Measurements from ENCODE around the gene HTR2B.

GRCh38 chr2:231172025-231172424 is 47.2 kb upstream of the HTR2B start:
- TF ChIP-seq, protein P1, sequence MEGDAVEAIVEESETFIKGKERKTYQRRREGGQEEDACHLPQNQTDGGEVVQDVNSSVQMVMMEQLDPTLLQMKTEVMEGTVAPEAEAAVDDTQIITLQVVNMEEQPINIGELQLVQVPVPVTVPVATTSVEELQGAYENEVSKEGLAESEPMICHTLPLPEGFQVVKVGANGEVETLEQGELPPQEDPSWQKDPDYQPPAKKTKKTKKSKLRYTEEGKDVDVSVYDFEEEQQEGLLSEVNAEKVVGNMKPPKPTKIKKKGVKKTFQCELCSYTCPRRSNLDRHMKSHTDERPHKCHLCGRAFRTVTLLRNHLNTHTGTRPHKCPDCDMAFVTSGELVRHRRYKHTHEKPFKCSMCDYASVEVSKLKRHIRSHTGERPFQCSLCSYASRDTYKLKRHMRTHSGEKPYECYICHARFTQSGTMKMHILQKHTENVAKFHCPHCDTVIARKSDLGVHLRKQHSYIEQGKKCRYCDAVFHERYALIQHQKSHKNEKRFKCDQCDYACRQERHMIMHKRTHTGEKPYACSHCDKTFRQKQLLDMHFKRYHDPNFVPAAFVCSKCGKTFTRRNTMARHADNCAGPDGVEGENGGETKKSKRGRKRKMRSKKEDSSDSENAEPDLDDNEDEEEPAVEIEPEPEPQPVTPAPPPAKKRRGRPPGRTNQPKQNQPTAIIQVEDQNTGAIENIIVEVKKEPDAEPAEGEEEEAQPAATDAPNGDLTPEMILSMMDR (conservative IDR thresholded peaks at IDR 0.05 in 1 of 2, IDR thresholded peaks at IDR 0.05 in 1 of 2; ENCODE audit: low read depth in 1 of 2, low read length in 2 of 2), result no peak
- TF ChIP-seq EZH2 (IDR thresholded peaks at IDR 0.05; ENCODE audit: low read length, missing control alignments), result no peak

All from fibroblast of lung (primary cell).